HG03439 (cell line): ENCODE data around the gene SH3BP2.

Source experiments
- ATAC-seq: cut with Tn5 transposase; IDR thresholded peaks from one replicate; pipeline ENCODE4 v1.9.1; 2021; ENCODE audit warnings: mild to moderate bottlenecking, moderate library complexity; ENCODE audit not compliant: unreplicated experiment

Gene SH3BP2

GRCh38 chr4:2817701-2818350 is 24.9 kb downstream of the SH3BP2 start:
- no peak for ATAC-seq

- no peak for ATAC-seq
These were observed 25.6 kb downstream of the SH3BP2 start for GRCh38 chr4:2818351-2818939.

GRCh38 chr4:2819244-2820215 is 26.6 kb downstream of the SH3BP2 start:
- no peak for ATAC-seq

GRCh38 chr4:2820216-2820982 is 27.5 kb downstream of the SH3BP2 start:
- ATAC-seq: no peak

GRCh38 chr4:2822461-2823300 is 29.8 kb downstream of the SH3BP2 start:
- no peak for ATAC-seq

GRCh38 chr4:2823301-2823670 is 30.4 kb downstream of the SH3BP2 start:
- no peak for ATAC-seq

GRCh38 chr4:2823671-2824328 is 30.9 kb downstream of the SH3BP2 start:
- no peak for ATAC-seq

- ATAC-seq: no peak
These were observed 31.5 kb downstream of the SH3BP2 start for GRCh38 chr4:2824329-2824835.

- no peak for ATAC-seq
These were observed 32.0 kb downstream of the SH3BP2 start for GRCh38 chr4:2824836-2825381.

GRCh38 chr4:2825740-2826139 is 32.9 kb downstream of the SH3BP2 start:
- ATAC-seq: no peak

GRCh38 chr4:2827071-2827873 is 34.4 kb downstream of the SH3BP2 start:
- ATAC-seq: no peak

GRCh38 chr4:2827874-2828751 is 35.2 kb downstream of the SH3BP2 start:
- no peak for ATAC-seq

- ATAC-seq: no peak
These were observed 35.9 kb downstream of the SH3BP2 start for GRCh38 chr4:2828758-2829181.

- ATAC-seq: no peak
These were observed 36.5 kb downstream of the SH3BP2 start for GRCh38 chr4:2829321-2829932.

- ATAC-seq: no peak
These were observed 37.1 kb downstream of the SH3BP2 start for GRCh38 chr4:2829933-2830451.
